Ovary (tissue), 3 donors: ENCODE results near the gene LEMD1.

ENCODE experiments used
- POLR2A ChIP-seq: fragments of 450-650 bp; IDR thresholded peaks from one replicate; pipeline ENCODE4 v1.6.1; 2017; ENCODE audit warnings: antibody characterized with exemption, mild to moderate bottlenecking, moderate library complexity
- TF ChIP-seq, protein P1 (sequence below), 3 donors: fragments of 450-650 bp in 2 of 3; fragments of 200-600 bp in 1 of 3; IDR thresholded peaks; one replicate each; pipeline versions ENCODE4 v1.5.1 to v1.8.0; 2016 to 2022; ENCODE audit warnings: antibody characterized with exemption in 3 of 3, mild to moderate bottlenecking in 1 of 3
- donor health status: DM: no; HTN: no; CAD: no.

- TF ChIP-seq, protein P1, sequence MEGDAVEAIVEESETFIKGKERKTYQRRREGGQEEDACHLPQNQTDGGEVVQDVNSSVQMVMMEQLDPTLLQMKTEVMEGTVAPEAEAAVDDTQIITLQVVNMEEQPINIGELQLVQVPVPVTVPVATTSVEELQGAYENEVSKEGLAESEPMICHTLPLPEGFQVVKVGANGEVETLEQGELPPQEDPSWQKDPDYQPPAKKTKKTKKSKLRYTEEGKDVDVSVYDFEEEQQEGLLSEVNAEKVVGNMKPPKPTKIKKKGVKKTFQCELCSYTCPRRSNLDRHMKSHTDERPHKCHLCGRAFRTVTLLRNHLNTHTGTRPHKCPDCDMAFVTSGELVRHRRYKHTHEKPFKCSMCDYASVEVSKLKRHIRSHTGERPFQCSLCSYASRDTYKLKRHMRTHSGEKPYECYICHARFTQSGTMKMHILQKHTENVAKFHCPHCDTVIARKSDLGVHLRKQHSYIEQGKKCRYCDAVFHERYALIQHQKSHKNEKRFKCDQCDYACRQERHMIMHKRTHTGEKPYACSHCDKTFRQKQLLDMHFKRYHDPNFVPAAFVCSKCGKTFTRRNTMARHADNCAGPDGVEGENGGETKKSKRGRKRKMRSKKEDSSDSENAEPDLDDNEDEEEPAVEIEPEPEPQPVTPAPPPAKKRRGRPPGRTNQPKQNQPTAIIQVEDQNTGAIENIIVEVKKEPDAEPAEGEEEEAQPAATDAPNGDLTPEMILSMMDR (IDR thresholded peaks at IDR 0.05) = no peak
- TF ChIP-seq POLR2A = no peak
These were observed 34.6 kb upstream of the LEMD1 start for GRCh38 chr1:205456383-205456867.
